Endothelial cell of umbilical vein (primary cell): Measurements from ENCODE around the gene ATPAF1. TPM values are rescaled to one million over a fixed set of nuclear protein-coding genes. Genes with fewer than 3 reads are reported as not detected.
A peak's percentile ranks its signal among the peaks of the same experiment; 100 is the strongest.

ENCODE experiments used
- BruUV-seq: library from RNA; stranded (reverse); fragments of 400-500 nt; replicated peaks from 2 replicates; lab custom pipeline; 2021; lab: Mats Ljungman, UMichigan
- CTCF ChIA-PET: fragments of 300-600, 350-600 bp; sonication (Branson Sonifier 250); formaldehyde crosslinking; loops from one replicate; lab custom pipeline; 2021; ENCODE audit warnings: antibody characterized with exemption, inconsistent platforms; lab: Charles Lee
- POLR2A ChIA-PET: fragments of 300-600, 350-600 bp; sonication (Branson Sonifier 250); formaldehyde crosslinking; loops from one replicate; lab custom pipeline; 2021; ENCODE audit warnings: antibody characterized with exemption, inconsistent platforms; lab: Charles Lee
- DNase-seq: peaks from one replicate; pipeline ENCODE4 v3.0.0-alpha.2; 2011; ENCODE audit warnings: low read depth, low spot score
- FAIRE-seq: peaks from 2 replicates; lab custom pipeline; 2011; peaks lifted over from hg19 to GRCh38; lab: Jason Lieb, UNC
- H2AFZ ChIP-seq: 2 replicates; pipeline ENCODE4 v1.6.0; 2012; ENCODE audit warnings: low read depth, low read length, control low read depth, inconsistent platforms
- H3K27ac ChIP-seq: 2 replicates; pipeline ENCODE4 v1.5.1; 2011; ENCODE audit warnings: low read depth, mild to moderate bottlenecking, control low read depth, low read length, moderate library complexity; ENCODE audit not compliant: insufficient read depth
- H3K27me3 ChIP-seq, 2 experiments: 2 replicates each; pipeline versions ENCODE4 v1.6.0 to v1.6.1; 2011; ENCODE audit warnings: low read length in 2 of 2, mixed read lengths in 1 of 2; ENCODE audit not compliant: control insufficient read depth in 2 of 2, insufficient read depth in 2 of 2
- H3K36me3 ChIP-seq, 2 experiments: 2 replicates in 1 of 2; 3 replicates in 1 of 2; pipeline ENCODE4 v1.5.1; 2011; ENCODE audit warnings: low read length in 2 of 2, mild to moderate bottlenecking in 1 of 2, moderate library complexity in 1 of 2; ENCODE audit not compliant: control insufficient read depth in 2 of 2, insufficient read depth in 2 of 2; ENCODE audit errors: extremely low read depth in 1 of 2
- H3K4me1 ChIP-seq: 3 replicates; pipeline ENCODE4 v1.5.1; 2011; ENCODE audit warnings: mild to moderate bottlenecking, low read length; ENCODE audit not compliant: control insufficient read depth, insufficient read depth; ENCODE audit errors: extremely low read depth
- H3K4me2 ChIP-seq: 2 replicates; pipeline ENCODE4 v1.6.1; 2011; ENCODE audit warnings: low read length, control low read depth, mixed read lengths; ENCODE audit not compliant: insufficient read depth
- H3K4me3 ChIP-seq, 3 experiments: fragments of 200-600 bp in 1 of 3; sonication (generic), shearing (Covaris generic) in 1 of 3; replicated peaks in 1 of 3; 2 replicates each; pipeline ENCODE4 v1.5.1; 2011 to 2016; ENCODE audit warnings: control low read depth in 3 of 3, low read length in 3 of 3, mild to moderate bottlenecking in 2 of 3, inconsistent platforms in 1 of 3, low read depth in 1 of 3, moderate library complexity in 1 of 3; ENCODE audit not compliant: insufficient read depth in 1 of 3
- H3K79me2 ChIP-seq: 2 replicates; pipeline ENCODE4 v1.6.0; 2012; ENCODE audit warnings: low read length, inconsistent platforms; ENCODE audit not compliant: control insufficient read depth, insufficient read depth
- H3K9ac ChIP-seq: replicated peaks from 2 replicates; pipeline ENCODE3; 2011; ENCODE audit warnings: low read length, control low read depth; ENCODE audit not compliant: insufficient read depth; ENCODE audit errors: extremely low read depth
- H3K9me1 ChIP-seq: replicated peaks from 3 replicates; pipeline ENCODE4 v1.6.0; 2011; ENCODE audit warnings: mild to moderate bottlenecking, low read length; ENCODE audit not compliant: control insufficient read depth, insufficient read depth; ENCODE audit errors: extremely low read depth
- H3K9me3 ChIP-seq: replicated peaks from 2 replicates; pipeline ENCODE4 v1.5.1; 2012; ENCODE audit warnings: low read length, inconsistent platforms; ENCODE audit not compliant: control insufficient read depth, insufficient read depth
- H4K20me1 ChIP-seq: replicated peaks from 2 replicates; pipeline ENCODE3; 2011; ENCODE audit warnings: mild to moderate bottlenecking, low read length; ENCODE audit not compliant: control insufficient read depth, insufficient read depth; ENCODE audit errors: extremely low read depth
- EZH2 ChIP-seq: IDR thresholded peaks from 2 replicates; pipeline ENCODE4 v1.6.1; 2012; ENCODE audit warnings: borderline replicate concordance, low read depth, mild to moderate bottlenecking, moderate library complexity, low read length, inconsistent platforms; ENCODE audit not compliant: severe bottlenecking
- FOS ChIP-seq: IDR thresholded peaks from 2 replicates; pipeline ENCODE4 v1.6.1; 2011; ENCODE audit warnings: mild to moderate bottlenecking, low read length, moderate library complexity, borderline replicate concordance; ENCODE audit not compliant: insufficient read depth
- GATA2 ChIP-seq: IDR thresholded peaks from 2 replicates; pipeline ENCODE4 v1.7.0; 2011; ENCODE audit warnings: low read depth, mild to moderate bottlenecking, moderate library complexity, mixed read lengths, low read length; ENCODE audit not compliant: insufficient read length, insufficient read depth
- JUN ChIP-seq: IDR thresholded peaks from 2 replicates; pipeline ENCODE4 v1.6.1; 2011; ENCODE audit warnings: borderline replicate concordance, low read depth; ENCODE audit not compliant: insufficient read length, insufficient read depth
- MAX ChIP-seq: IDR thresholded peaks from 2 replicates; pipeline ENCODE4 v1.6.1; 2011; ENCODE audit not compliant: insufficient read depth, insufficient read length
- MYC ChIP-seq: IDR thresholded peaks from one replicate; pipeline ENCODE4 v1.6.1; 2011; ENCODE audit warnings: mild to moderate bottlenecking, low read depth, low read length
- POLR2A ChIP-seq: IDR thresholded peaks from 2 replicates; pipeline ENCODE4 v1.6.1; 2012; ENCODE audit warnings: low read depth, mild to moderate bottlenecking, control low read depth, low read length
- POLR2AphosphoS5 ChIP-seq: IDR thresholded peaks from 2 replicates; pipeline ENCODE4 v1.6.1; 2012; ENCODE audit warnings: low read depth, mild to moderate bottlenecking, control low read depth, low read length, moderate library complexity; ENCODE audit not compliant: insufficient read depth
- dilution Hi-C: fragments of 300-500 bp; cut with MboI; formaldehyde crosslinking; loops from one replicate; pipeline ENCODE4 v1.15.0; 2019; ENCODE audit warnings: low sequenced_read_pairs; ENCODE audit not compliant: extremely low pct_ligation_motif_present
- intact Hi-C: fragments of 100-400 bp; cut with micrococcal nuclease; formaldehyde crosslinking; loops from one replicate; pipeline ENCODE4 v1.10.0; 2022
- polyA plus RNA-seq, 4 experiments: library from polyadenylated mRNA; depleted of rRNA in 3 of 4; stranded (reverse) in 3 of 4; unstranded in 1 of 4; fragments of >200 nt; gene quantifications; 2 replicates each; pipeline versions ENCODE4 v1.2.1 to v1.2.3, GENCODE V29; 2011 to 2012; ENCODE audit warnings: missing spikeins in 1 of 4
- total RNA-seq: library from RNA; stranded (reverse); gene quantifications from 2 replicates; pipeline ENCODE4 v1.2.3, GENCODE V29; 2021
- TF ChIP-seq, protein P1 (sequence below), 2 donors: IDR thresholded peaks; 1 replicate in 1 of 2; 2 replicates in 1 of 2; pipeline ENCODE4 v1.5.1; 2011; ENCODE audit warnings: low read length in 2 of 2, mild to moderate bottlenecking in 2 of 2, moderate library complexity in 2 of 2, control low read depth in 1 of 2, inconsistent platforms in 1 of 2, low read depth in 1 of 2; ENCODE audit not compliant: insufficient read depth in 1 of 2; ENCODE audit errors: extremely low read depth in 1 of 2

The ATPAF1 gene
- total and polyA plus RNA-seq, 2 donors (not counting 3 experiments of a cell fraction or from before 2014, with no cell fraction given), result 28.3 to 29.6 TPM

DNA sequence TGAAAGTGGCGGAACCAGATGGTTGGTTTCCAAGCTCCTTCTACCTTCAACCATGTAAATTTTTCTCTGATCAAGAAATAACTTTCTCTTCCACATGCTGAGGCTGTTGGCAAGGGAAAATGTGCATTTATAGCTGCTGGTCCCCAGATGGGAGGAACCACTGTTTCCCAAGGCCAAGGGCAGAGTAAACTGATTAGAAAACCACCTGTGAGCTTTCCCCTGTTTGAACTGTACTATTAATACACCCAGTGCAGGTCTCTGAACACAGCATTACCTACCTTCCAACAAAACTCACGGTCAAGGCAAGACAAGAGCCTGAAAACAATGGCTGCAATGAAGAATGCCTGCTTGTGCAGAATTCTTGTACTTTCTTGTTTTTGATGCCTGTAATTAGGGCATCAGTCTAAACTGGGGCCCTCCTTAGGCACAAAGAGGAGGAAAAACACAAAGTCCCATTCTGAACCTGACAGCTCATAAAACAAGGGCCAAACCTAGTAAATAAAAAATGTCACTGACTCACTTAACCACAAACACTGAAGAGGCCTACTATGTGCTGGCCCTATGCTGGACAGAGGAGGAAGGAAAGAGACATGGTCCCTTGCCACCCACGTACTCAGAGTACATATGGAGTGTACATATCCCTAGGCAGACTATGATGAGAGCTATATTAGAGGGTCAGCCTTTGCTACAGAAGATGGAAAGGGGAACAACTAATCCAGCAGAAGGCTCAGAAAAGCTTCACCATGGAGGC, 66.7 kb downstream of the ATPAF1 start:
- DNase-seq (no peak), FAIRE-seq (no peak)
- no peak overlapping the region for H2AFZ ChIP-seq
- H3K9ac ChIP-seq, result no peak overlapping the region
- H3K9me3 ChIP-seq, result no peaks in the 10 kb centered on the region
- no peaks in the 10 kb centered on the region for H3K9me1 ChIP-seq
- H3K79me2 ChIP-seq, result no peaks in the 10 kb centered on the region
- no peak overlapping the region for H3K4me3 ChIP-seq
- peaks cover 13% of the 10 kb centered on the region for H3K4me1 ChIP-seq
- BruUV-seq, result TSS peak; percentile 1
- no peaks in the 10 kb centered on the region for H3K27me3 ChIP-seq
- H3K4me2 ChIP-seq, result no peak overlapping the region
- no peaks in the 10 kb centered on the region for H3K36me3 ChIP-seq
- ChIA-PET CTCF (interaction anchor here (0.7 to 2.0 kb wide), 2 partner anchors 11 to 15 kb away, joined by 3 to 6 read pairs; partner anchors contain the start of gene MOB3C), POLR2A (no interaction called here)
- no peaks in the 10 kb centered on the region for H4K20me1 ChIP-seq
- TF ChIP-seq POLR2A (no peak), POLR2AphosphoS5 (no peak), GATA2 (no peak), FOS (no peak), MAX (no peak), MYC (no peak), EZH2 (no peak), JUN (no peak)
- TF ChIP-seq, protein P1, sequence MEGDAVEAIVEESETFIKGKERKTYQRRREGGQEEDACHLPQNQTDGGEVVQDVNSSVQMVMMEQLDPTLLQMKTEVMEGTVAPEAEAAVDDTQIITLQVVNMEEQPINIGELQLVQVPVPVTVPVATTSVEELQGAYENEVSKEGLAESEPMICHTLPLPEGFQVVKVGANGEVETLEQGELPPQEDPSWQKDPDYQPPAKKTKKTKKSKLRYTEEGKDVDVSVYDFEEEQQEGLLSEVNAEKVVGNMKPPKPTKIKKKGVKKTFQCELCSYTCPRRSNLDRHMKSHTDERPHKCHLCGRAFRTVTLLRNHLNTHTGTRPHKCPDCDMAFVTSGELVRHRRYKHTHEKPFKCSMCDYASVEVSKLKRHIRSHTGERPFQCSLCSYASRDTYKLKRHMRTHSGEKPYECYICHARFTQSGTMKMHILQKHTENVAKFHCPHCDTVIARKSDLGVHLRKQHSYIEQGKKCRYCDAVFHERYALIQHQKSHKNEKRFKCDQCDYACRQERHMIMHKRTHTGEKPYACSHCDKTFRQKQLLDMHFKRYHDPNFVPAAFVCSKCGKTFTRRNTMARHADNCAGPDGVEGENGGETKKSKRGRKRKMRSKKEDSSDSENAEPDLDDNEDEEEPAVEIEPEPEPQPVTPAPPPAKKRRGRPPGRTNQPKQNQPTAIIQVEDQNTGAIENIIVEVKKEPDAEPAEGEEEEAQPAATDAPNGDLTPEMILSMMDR (IDR thresholded peaks at IDR 0.05; ENCODE audit: extremely low read depth in 1 of 2, insufficient read depth in 1 of 2, low read depth in 1 of 2, low read length in 2 of 2), result no peak
- no peak overlapping the region for H3K27ac ChIP-seq
- intact Hi-C loops, result no loop called here
- dilution Hi-C loops, result no loop called here
